GM06990 (cell line): ENCODE data around the gene GRHL1.

Experiments used
- DNase-seq: peaks from one replicate; pipeline ENCODE4 v3.0.0-alpha.2; 2011; ENCODE audit not compliant: insufficient read length; ENCODE audit errors: extremely low read depth
- H3K27me3 ChIP-seq: replicated peaks from 2 replicates; pipeline ENCODE4 v1.6.0; 2011; ENCODE audit warnings: low read length; ENCODE audit not compliant: control insufficient read depth, insufficient read depth
- H3K36me3 ChIP-seq: 2 replicates; pipeline ENCODE4 v1.5.1; 2011; ENCODE audit warnings: low read length; ENCODE audit not compliant: control insufficient read depth, insufficient read depth
- H3K4me3 ChIP-seq: replicated peaks from 2 replicates; pipeline ENCODE4 v1.5.1; 2011; ENCODE audit warnings: low read depth, mild to moderate bottlenecking, control low read depth, low read length
- CTCF ChIP-seq: IDR thresholded peaks from 2 replicates; pipeline ENCODE4 v1.5.1; 2011; ENCODE audit warnings: low read length, control low read depth, mild to moderate bottlenecking, inconsistent platforms; ENCODE audit not compliant: insufficient read depth, poor library complexity, severe bottlenecking

GRHL1 gene

GRCh38 chr2:9944330-9944758 is 7.1 kb upstream of the GRHL1 start:
- Histone ChIP-seq H3K4me3 (no peak overlapping the region), H3K36me3 (no peaks in the 10 kb centered on the region), H3K27me3 (peaks cover 5% of the 10 kb centered on the region)
- DNase-seq = no peak
- no peak for TF ChIP-seq CTCF

- Histone ChIP-seq H3K27me3 (peaks cover 5% of the 10 kb centered on the region), H3K4me3 (no peak overlapping the region), H3K36me3 (no peaks in the 10 kb centered on the region)
- DNase-seq = no peak
- no peak for TF ChIP-seq CTCF
Observed at GRCh38 chr2:9945596-9945995, 5.9 kb upstream of the GRHL1 start.

- Histone ChIP-seq H3K27me3 (peaks cover 5% of the 10 kb centered on the region), H3K36me3 (no peaks in the 10 kb centered on the region), H3K4me3 (no peak overlapping the region)
- no peak for TF ChIP-seq CTCF
- DNase-seq = no peak
Observed at GRCh38 chr2:9946076-9946475, 5.4 kb upstream of the GRHL1 start.

GRCh38 chr2:9946818-9947217 is 4.7 kb upstream of the GRHL1 start:
- no peak overlapping the region for H3K4me3 ChIP-seq
- no peaks in the 10 kb centered on the region for H3K36me3 ChIP-seq
- H3K27me3 ChIP-seq = peaks cover 5% of the 10 kb centered on the region
- DNase-seq = no peak
- no peak for TF ChIP-seq CTCF

GRCh38 chr2:9948721-9949120 is 2.8 kb upstream of the GRHL1 start:
- DNase-seq = no peak
- Histone ChIP-seq H3K36me3 (no peaks in the 10 kb centered on the region), H3K4me3 (no peak overlapping the region), H3K27me3 (peaks cover 5% of the 10 kb centered on the region)
- TF ChIP-seq CTCF = no peak

- DNase-seq = no peak
- peaks cover 5% of the 10 kb centered on the region for H3K27me3 ChIP-seq
- no peak overlapping the region for H3K4me3 ChIP-seq
- H3K36me3 ChIP-seq = no peaks in the 10 kb centered on the region
- TF ChIP-seq CTCF = no peak
Observed at GRCh38 chr2:9949239-9949991, 2.1 kb upstream of the GRHL1 start.
